Inflammatory macrophage treated with lipopolysaccharide for 4 hours (primary cell): ENCODE results near the gene KNDC1.
"Not testable (repeated sequence)": the region's sequence is repeated elsewhere in the genome, so short reads cannot be mapped to it uniquely, and the experiment has no call there.

Source experiments
- DNase-seq: peaks from one replicate; pipeline ENCODE4 v3.0.0-alpha.2; 2020

KNDC1 gene

DNA sequence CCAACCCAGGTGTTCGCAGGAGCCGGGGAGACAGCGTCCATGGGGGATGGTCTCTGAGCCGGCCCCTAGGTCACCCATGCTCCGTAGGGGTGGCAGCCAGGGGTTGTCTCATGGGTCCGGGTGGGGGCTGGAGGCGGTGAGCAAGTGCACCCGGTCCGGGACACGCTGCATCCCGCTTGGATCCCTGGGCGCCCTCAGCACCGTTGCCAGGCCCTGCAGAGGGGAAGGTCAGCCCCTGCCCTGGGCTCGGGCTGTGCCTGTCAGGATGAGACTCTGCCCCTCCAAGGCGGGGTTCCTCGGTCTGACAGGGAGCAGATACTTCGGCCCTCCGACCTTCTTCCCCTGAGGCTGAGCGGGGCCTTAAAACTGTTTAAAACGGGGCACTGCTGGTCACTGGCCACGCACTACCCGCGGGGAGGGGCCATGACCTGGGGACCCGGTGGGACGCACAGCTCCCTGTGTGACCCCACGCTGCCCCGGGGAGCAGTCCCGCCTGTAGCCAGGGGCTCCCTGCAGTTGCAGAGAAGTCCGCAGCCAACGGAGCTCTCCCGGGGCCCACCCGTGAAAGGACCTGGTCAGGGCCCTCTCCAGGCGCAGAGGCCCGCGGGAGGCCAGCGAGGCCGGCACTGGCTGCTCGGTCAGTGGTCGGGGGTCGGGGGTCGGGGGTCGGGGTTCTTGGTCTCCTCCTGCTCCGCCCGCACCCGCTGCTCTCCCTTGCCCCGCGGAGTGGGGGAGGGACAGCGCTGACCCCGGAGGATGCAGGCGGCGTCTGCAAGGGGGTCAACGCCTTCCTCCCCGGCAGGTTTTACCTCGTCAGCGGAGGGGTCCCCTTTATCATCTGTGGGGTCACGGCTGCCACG lies 33.4 kb upstream of the KNDC1 start:
- DNase-seq, result no peak

DNA sequence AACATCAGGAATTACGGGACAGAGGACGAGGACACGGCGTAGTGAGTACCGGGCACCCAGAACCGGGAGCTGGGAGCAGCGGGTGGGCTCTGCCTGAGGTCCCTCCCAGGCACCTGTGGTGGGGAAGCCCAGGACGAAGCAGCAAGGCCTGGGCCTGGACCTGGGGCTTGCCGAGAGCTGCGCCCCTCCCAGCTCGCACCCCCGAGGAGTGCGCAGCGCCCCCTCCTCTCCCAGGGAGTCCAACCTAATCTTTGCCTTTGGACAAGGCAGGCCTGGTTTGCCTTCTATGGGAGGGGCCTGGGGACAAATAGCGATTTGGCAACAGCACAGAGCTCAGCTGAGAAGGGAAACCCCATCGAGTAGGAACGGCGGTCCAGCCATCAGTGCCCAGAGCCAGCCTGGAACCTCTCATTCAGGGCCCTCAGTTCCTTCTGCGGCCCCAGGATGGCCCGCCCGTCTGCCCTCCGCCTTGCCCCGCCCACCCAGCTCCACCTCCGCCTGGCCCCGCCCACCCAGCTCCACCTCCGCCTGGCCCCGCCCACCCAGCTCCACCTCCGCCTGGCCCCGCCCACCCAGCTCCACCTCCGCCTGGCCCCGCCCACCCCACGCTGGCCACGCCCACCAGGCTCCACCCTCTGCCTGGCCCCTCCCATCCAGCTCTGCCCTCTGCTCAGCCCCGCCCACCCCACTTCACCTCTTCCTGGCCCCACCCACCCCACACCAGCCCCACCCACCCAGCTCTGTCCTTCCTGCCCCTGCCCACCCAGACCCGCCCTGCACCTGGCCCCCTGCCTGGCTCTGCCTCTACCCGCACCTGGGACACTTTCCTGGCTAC lies 32.5 kb upstream of the KNDC1 start:
- DNase-seq, result no peak

DNA sequence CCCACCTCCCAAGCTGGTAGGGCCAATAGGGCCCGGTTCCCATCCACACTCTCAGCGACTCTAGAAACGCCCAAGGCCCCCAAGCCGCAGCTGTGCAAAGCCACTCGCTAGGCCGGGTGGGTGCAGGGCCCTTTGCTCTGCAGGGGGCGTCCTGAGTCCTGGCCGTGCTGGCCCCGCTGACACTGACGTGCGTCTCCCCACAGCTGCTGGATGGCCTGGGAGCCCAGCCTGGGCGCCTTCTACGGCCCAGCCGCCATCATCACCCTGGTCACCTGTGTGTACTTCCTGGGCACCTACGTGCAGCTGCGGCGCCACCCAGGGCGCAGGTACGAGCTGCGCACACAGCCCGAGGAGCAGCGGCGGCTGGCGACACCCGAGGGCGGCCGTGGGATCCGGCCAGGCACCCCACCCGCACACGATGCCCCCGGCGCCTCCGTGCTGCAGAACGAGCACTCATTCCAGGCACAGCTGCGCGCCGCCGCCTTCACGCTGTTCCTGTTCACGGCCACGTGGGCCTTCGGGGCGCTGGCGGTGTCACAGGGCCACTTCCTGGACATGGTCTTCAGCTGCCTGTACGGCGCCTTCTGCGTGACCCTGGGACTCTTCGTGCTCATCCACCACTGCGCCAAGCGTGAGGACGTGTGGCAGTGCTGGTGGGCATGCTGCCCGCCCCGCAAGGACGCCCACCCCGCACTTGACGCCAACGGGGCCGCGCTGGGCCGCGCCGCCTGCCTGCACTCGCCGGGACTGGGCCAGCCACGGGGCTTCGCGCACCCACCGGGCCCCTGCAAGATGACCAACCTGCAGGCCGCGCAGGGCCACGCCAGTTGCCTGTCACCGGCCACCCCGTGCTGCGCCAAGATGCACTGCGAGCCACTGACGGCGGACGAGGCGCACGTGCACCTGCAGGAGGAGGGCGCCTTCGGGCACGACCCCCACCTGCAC lies 31.6 kb upstream of the KNDC1 start:
- no peak for DNase-seq

- DNase-seq, result no peak
These were observed 30.8 kb upstream of the KNDC1 start for GRCh38 chr10:133129071-133129858.

DNA sequence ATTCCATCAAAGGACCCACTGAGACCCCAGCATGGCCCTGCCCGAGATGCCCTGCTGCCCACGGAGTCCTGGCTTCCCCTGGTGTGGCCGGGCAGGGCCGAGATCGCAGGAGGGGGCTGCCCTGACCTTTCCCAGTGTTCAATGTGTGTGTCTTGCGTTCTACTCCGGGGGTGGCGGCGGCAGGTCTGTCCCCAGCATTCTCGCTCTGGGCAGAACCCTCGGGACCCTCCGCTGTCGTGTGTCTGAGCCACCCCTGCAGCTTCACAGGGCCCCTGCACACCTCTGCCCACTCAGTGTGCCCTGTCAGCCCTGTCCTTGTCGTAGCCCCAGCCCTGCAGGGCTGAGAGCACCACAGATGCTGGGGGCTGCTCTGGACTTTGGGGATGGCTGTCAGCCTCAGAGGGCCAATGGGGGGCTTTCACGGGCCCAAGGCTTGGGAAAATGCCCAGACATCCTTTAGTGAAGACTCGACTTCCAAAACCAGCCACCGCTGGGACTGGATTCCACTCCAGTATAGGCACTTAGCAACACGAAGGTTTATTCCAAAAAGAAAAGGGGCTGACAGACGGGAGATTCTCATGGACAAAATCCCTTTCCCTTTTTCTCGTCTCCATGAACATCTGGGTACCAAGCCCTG lies 30.0 kb upstream of the KNDC1 start:
- DNase-seq, result no peak

DNA sequence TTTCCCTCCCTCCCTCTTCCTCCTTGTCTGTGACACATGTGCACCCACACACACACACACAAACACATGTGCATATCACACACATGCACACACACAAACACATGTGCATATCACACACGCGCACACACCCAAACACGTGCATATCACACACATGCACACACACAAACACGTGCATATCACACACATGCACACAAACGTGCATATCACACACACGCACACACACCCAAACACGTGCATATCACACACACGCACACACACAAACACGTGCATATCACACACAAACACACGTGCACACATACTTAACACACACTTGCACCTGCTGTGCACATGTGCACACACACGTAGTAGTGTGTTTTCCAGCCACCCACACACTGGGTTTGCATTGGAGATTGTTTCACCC lies 29.4 kb upstream of the KNDC1 start:
- no peak for DNase-seq

DNA sequence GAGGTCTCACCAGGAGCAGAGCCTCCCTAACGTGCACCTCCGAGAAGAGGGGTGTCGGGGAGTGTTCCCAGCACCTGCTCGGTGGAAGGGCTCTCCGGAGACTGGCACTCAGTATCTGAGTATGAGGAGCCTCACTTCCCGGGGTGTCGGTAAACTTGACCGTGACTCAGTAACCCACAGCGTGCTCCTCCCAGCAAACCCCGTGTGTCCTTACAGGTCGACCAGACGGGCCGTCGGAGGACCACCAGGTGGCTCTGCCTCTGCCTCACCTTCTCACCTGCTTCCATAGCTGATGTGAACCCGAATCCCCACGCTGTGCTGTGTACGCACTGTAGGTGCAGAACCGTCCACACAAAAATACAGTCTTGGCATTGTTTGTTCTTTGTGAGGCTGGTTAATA lies 29.0 kb upstream of the KNDC1 start:
- no peak for DNase-seq

GRCh38 chr10:133131734-133132472 lies 28.1 kb upstream of the KNDC1 start:
- DNase-seq, result no peak

GRCh38 chr10:133132473-133133291 lies 27.3 kb upstream of the KNDC1 start:
- no peak for DNase-seq

DNA sequence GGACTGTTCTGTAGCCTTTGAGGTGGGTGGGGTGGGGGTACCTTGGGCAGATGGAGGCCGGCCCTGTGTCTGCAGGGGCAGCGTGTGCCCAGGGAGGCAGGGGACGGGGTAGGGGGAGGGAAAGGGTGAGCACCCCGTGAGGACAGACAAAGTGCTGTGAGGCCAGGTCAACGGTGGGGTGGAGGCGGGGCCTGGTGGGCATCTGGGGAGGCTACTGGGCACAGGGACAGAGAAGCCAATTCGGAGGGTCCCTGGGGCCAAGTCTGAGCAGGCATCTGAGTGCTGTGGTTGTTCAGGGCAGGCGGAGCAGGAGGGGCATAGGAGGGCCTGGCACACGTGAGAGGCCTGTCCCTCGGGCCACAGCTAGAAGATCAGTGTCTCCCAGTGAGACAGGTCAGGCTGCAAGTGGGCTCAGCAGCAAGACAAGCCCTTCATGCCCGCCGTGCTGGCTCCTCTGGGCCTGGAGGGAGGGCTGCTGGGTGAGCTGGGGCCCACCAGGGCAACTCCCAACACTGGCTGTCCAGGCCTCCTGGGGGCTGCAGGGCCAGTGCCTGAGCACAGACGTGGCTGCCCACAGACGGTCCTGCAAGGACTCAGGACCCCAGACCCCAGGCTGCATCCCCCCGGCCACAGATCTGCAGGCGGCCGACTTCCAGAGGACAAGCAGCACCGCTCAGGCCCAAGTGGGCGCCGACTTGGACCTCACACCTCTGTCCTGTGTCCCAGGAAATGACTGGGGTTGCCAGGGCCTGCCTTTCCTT lies 26.4 kb upstream of the KNDC1 start:
- DNase-seq, result no peak

DNA sequence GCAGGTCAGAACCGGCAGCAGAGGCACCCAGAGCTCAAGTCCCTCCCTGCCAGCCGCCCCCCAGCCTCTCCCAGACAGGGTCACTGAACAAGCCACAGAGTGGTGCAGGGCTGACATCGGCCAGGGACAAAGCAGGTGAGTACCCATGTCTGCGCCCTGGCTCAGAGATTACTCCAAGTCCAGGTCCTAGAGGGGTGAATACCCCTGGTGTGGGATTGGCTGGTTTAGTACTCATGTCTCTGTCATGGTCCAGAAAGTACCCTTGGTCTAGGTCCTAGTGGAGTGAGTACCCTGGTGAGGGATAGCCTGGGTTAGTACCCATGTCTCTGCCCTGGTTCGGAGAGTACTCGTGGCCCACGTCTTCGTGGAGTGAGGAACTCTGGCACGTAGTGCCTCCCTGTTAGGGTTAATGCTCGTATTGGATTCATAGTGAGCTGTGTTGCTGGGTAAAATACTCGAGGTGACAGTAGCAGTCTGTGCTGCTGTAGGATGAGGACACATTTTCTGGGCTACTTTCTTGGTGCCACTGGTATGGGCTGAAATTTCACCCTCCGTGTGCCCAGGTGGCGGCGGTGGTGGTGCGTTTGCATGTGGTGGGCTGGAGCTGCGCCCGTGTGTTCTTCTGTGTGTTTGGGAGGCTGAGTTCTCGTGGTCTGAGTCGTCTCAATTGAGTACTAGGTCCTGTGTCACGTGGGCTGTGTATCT lies 25.5 kb upstream of the KNDC1 start:
- DNase-seq, result no peak

- DNase-seq, result no peak
These were observed 24.9 kb upstream of the KNDC1 start for GRCh38 chr10:133135116-133135465.

DNA sequence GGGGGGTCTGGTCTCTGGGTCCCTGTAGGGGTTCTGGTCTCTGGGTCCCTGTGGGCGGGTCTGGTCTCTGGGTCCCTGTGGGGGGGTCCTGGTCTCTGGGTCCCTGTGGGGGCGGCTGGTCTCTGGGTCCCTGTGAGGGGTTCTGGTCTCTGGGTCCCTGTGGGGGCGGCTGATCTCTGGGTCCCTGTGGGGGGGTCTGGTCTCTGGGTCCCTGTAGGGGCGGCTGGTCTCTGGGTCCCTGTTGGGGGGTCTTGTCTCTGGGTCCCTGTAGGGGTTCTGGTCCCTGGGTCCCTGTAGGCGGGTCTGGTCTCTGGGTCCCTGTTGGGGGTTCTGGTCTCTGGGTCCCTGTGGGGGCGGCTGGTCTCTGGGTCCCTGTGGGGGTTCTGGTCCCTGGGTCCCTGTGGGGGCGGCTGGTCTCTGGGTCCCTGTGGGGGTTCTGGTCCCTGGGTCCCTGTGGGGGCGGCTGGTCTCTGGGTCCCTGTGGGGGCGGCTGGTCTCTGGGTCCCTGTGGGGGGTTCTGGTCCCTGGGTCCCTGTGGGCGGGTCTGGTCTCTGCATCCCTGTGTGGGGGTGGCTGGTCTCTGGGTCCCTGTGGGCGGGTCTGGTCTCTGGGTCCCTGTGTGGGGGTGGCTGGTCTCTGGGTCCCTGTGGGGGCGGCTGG lies 22.4 kb upstream of the KNDC1 start:
- DNase-seq, result not testable (repeated sequence)

DNA sequence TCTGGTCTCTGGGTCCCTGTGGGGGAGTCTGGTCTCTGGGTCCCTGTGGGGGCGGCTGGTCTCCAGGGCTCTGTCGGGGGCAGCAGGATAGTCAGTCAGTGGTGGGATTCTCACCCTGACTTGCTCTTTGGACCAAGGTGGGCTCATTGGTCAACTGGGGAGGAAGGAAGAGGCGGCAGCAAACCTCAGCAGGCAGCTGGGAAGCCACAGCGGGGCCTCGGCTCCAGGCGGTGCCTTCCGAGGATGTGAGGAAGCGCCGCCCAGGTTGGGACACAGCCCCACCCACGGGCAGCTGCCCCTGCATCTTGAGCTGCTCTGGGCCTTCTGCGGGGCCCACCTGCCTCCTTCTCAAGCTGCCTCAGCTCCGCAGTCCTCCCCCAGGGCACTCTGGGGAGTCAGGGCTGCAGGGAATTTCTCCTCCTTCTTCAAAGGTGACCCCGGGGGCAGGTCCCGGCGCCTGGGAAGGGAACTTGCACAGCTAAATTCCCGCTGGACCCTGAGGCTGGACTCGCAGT lies 20.4 kb upstream of the KNDC1 start:
- DNase-seq, result no peak

GRCh38 chr10:133140417-133141143 lies 19.4 kb upstream of the KNDC1 start:
- DNase-seq, result no peak

DNA sequence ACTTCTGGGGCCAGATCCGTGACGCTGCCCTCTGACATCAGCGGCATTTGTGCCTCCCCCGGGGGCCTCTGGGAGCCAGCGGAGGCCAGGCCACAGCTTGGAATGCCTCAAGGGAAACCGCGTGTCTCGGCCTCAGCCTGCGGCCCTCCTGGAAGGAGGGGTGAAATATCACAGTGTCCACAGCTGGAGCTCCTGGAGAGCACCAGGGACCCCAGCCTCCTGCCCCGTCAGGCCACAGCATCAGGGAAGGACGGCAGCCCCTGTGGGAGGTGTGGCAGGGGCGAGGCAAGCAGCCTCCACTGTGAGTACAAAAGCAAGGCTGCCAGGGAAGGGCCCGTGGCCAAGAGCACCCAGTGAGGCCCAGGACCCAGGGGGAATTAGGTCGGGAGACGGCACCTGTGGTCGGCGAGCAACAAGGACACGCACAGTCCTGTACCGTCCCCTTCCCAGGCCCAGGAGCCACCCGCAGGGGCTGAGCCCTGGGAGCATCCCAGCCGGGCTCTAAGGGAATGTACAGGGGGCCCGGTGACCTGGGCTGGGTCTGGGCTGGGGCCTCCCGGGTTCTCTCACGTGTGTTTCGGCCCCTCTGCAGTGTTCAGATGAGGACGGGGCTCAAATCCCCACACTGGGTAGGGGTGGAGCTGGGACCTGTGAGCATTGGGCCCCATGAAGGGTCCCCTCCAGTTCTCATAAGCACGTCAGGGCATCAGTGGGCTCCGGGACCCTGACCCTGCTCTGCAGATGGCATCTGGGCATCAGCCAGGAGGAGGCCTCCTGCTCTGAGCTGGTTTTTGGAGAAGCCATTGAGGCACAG lies 18.7 kb upstream of the KNDC1 start:
- DNase-seq, result no peak
